ENCODE data around the gene PTRH1.

The PTRH1 gene

GRCh38 chr9:127694890-127695720, 20.4 kb downstream of the PTRH1 start:
- no peak for DNase-seq

- DNase-seq, result no peak
Observed at GRCh38 chr9:127693697-127694096, 21.8 kb downstream of the PTRH1 start.

- no peak for DNase-seq
Observed at GRCh38 chr9:127693143-127693542, 22.3 kb downstream of the PTRH1 start.

- DNase-seq, result no peak
Observed at GRCh38 chr9:127692071-127692470, 23.4 kb downstream of the PTRH1 start.

- DNase-seq, result no peak
Observed at GRCh38 chr9:127690735-127691134, 24.7 kb downstream of the PTRH1 start.

GRCh38 chr9:127689329-127690000, 26.0 kb downstream of the PTRH1 start:
- DNase-seq, result no peak

GRCh38 chr9:127686461-127687393, 28.7 kb downstream of the PTRH1 start:
- no peak for DNase-seq

- no peak for DNase-seq
Observed at GRCh38 chr9:127684576-127684975, 30.9 kb downstream of the PTRH1 start.

GRCh38 chr9:127683723-127684122, 31.7 kb downstream of the PTRH1 start:
- no peak for DNase-seq

GRCh38 chr9:127682351-127683136, 32.9 kb downstream of the PTRH1 start:
- no peak for DNase-seq

GRCh38 chr9:127680846-127681245, 34.6 kb downstream of the PTRH1 start:
- no peak for DNase-seq

GRCh38 chr9:127680226-127680625, 35.2 kb downstream of the PTRH1 start:
- DNase-seq, result no peak

- no peak for DNase-seq
Observed at GRCh38 chr9:127679506-127679905, 36.0 kb downstream of the PTRH1 start.

GRCh38 chr9:127676638-127677037, 38.8 kb downstream of the PTRH1 start:
- no peak for DNase-seq

- no peak for DNase-seq
Observed at GRCh38 chr9:127673234-127673633, 42.2 kb downstream of the PTRH1 start.

GRCh38 chr9:127667906-127668305, 47.6 kb downstream of the PTRH1 start:
- DNase-seq, result no peak

- DNase-seq, result no peak
Observed at GRCh38 chr9:127667127-127667844, 48.2 kb downstream of the PTRH1 start.

GRCh38 chr9:127664678-127665507, 50.6 kb downstream of the PTRH1 start:
- DNase-seq, result no peak

GRCh38 chr9:127664324-127664677, 51.2 kb downstream of the PTRH1 start:
- DNase-seq, result no peak
